HL-60 (cell line): ENCODE results near the gene ACTL10.

Experiments used
- DNase-seq, 2 experiments: peaks; one replicate each; pipeline ENCODE4 v3.0.0-alpha.2; 2010 to 2020; ENCODE audit warnings: low read depth in 1 of 2, low spot score in 1 of 2
- H3K27ac ChIP-seq: fragments of 250-450 bp; sonication (Bioruptor Pico); replicated peaks from 2 replicates; pipeline ENCODE4 v1.5.1; 2020; ENCODE audit warnings: mild to moderate bottlenecking, moderate library complexity
- H3K27me3 ChIP-seq: fragments of 250-450 bp; sonication (Bioruptor Pico); 2 replicates; pipeline ENCODE4 v1.5.1; 2021; ENCODE audit warnings: mild to moderate bottlenecking, moderate library complexity; ENCODE audit not compliant: insufficient read depth, poor library complexity, severe bottlenecking
- H3K4me3 ChIP-seq: replicated peaks from 2 replicates; pipeline ENCODE4 v1.5.1; 2011; ENCODE audit warnings: mild to moderate bottlenecking, control low read depth, low read length; ENCODE audit not compliant: insufficient read depth
- CTCF ChIP-seq: IDR thresholded peaks from one replicate; pipeline ENCODE4 v1.5.1; 2011; ENCODE audit warnings: low read length, control low read depth, inconsistent platforms; ENCODE audit not compliant: insufficient read depth
- GABPA ChIP-seq: IDR thresholded peaks from 2 replicates; pipeline ENCODE4 v1.6.1; 2012; ENCODE audit warnings: low read depth
- POLR2AphosphoS5 ChIP-seq: IDR thresholded peaks from 2 replicates; pipeline ENCODE4 v1.6.1; 2012; ENCODE audit warnings: low read depth
- SPI1 ChIP-seq: IDR thresholded peaks from 2 replicates; pipeline ENCODE4 v1.6.1; 2012; ENCODE audit warnings: low read depth, mild to moderate bottlenecking, borderline replicate concordance
- TF ChIP-seq, protein P1 (sequence below): IDR thresholded peaks from 2 replicates; pipeline ENCODE4 v1.6.1; 2012; ENCODE audit warnings: low read depth; ENCODE audit not compliant: insufficient replicate concordance

The ACTL10 gene

DNA sequence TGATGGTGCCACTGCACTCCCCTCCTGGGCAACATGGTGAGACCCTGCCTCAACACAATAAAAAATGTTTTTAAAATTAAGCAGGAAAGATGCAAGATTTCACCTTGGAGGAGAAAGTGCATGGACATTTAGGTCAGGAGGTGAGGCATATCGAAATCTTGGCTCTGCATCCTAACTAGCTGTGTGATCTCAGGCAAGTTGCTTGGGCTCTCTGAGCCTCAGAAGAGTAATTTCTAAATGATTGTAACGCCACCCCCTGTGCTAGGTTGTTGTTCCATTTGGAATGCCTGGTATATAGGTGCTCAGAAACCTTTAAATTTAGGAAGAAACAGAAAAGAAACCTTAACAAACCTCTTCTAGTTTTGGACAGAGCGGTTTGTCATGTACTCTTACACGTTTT, 40.6 kb upstream of the ACTL10 start:
- no peaks in the 10 kb centered on the region for H3K27me3 ChIP-seq
- H3K27ac ChIP-seq: no peak overlapping the region
- DNase-seq: no peak
- H3K4me3 ChIP-seq: no peak overlapping the region
- TF ChIP-seq GABPA: no peak
- no peak for TF ChIP-seq POLR2AphosphoS5
- no peak for TF ChIP-seq CTCF
- TF ChIP-seq, protein P1, sequence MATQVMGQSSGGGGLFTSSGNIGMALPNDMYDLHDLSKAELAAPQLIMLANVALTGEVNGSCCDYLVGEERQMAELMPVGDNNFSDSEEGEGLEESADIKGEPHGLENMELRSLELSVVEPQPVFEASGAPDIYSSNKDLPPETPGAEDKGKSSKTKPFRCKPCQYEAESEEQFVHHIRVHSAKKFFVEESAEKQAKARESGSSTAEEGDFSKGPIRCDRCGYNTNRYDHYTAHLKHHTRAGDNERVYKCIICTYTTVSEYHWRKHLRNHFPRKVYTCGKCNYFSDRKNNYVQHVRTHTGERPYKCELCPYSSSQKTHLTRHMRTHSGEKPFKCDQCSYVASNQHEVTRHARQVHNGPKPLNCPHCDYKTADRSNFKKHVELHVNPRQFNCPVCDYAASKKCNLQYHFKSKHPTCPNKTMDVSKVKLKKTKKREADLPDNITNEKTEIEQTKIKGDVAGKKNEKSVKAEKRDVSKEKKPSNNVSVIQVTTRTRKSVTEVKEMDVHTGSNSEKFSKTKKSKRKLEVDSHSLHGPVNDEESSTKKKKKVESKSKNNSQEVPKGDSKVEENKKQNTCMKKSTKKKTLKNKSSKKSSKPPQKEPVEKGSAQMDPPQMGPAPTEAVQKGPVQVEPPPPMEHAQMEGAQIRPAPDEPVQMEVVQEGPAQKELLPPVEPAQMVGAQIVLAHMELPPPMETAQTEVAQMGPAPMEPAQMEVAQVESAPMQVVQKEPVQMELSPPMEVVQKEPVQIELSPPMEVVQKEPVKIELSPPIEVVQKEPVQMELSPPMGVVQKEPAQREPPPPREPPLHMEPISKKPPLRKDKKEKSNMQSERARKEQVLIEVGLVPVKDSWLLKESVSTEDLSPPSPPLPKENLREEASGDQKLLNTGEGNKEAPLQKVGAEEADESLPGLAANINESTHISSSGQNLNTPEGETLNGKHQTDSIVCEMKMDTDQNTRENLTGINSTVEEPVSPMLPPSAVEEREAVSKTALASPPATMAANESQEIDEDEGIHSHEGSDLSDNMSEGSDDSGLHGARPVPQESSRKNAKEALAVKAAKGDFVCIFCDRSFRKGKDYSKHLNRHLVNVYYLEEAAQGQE: no peak
- no peak for TF ChIP-seq SPI1

DNA sequence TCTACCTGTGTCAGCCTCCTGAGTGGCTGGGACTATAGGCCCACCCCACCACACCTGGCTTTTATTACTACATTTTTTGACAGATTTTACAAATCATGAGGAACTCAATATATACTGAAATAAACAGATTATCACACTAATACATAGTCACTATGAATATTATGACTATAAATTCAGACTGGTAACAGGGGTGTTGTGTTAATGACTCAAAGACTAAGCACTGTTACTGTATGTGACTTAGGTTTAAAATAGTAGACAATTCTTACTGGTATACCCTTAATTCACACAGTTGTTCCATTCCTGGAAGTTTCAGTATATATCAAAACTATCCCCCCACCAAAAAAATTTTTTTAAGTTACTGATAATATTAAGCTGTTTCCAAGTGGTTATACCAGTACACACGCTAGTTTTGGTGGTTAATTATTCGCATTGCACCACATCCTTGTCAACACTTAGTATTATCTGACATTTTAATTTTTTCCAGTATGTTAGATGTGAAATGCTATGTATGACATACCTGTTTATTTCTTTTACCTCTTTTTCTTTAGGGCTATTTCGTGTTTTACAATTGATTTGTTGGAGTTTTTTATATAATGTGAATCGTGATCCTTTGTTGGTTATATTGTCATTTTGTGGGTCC, 39.0 kb upstream of the ACTL10 start:
- Histone ChIP-seq H3K27me3 (no peaks in the 10 kb centered on the region), H3K27ac (no peak overlapping the region), H3K4me3 (no peak overlapping the region)
- no peak for DNase-seq
- TF ChIP-seq, protein P1: no peak
- TF ChIP-seq GABPA: no peak
- no peak for TF ChIP-seq CTCF
- TF ChIP-seq SPI1: no peak
- TF ChIP-seq POLR2AphosphoS5: no peak

GRCh38 chr20:33629533-33629932, 37.2 kb upstream of the ACTL10 start:
- H3K27ac ChIP-seq: no peak overlapping the region

More at GRCh38 chr20:33629533-33629932, 37.2 kb upstream of the ACTL10 start:
- no peak for TF ChIP-seq GABPA
- TF ChIP-seq, protein P1: no peak
- no peak for TF ChIP-seq SPI1
- TF ChIP-seq POLR2AphosphoS5: no peak
- no peak for TF ChIP-seq CTCF
- Histone ChIP-seq H3K27me3 (no peaks in the 10 kb centered on the region), H3K4me3 (no peak overlapping the region)
- DNase-seq: no peak
